Measurements from ENCODE around the gene CDC42BPG. TPM values are rescaled to one million over a fixed set of nuclear protein-coding genes. Genes with fewer than 3 reads are reported as not detected.

CDC42BPG gene
- total RNA-seq, 3 donors from 2014 or later, result 5.9 to 14.9 TPM; not detected in 1

GRCh38 chr11:64843686-64844329 lies 645 bp downstream of the CDC42BPG start:
- Histone ChIP-seq H3K27ac (peak overlapping the region; percentile 94 to 96), H3K4me3 (peak overlapping the region; percentile 24 to 82 (median 68))

GRCh38 chr11:64842851-64843685 lies 1.4 kb downstream of the CDC42BPG start:
- Histone ChIP-seq H3K27ac (peak overlapping the region; percentile 94 to 96), H3K27me3 (no peaks in the 10 kb centered on the region), H3K4me1 (peaks cover 0 to 17% of the 10 kb centered on the region in 2 donors), H3K36me3 (no peaks in the 10 kb centered on the region), H3K9me3 (no peaks in the 10 kb centered on the region), H3K4me3 (peak overlapping the region in 2 of 3 donors; percentile 68 to 82)
- peak; percentile 80 to 90 for DNase-seq (ENCODE audit: low spot score in 2 of 2)
- TF ChIP-seq POLR2A (IDR thresholded peaks at IDR 0.05) (no peak), CTCF (IDR thresholded peaks at IDR 0.05) (no peak), POLR2AphosphoS5 (IDR thresholded peaks at IDR 0.05) (no peak)
- intact Hi-C loops (cut with DNase I; ENCODE audit: low total_unique reads), result no loop called here

More at GRCh38 chr11:64843686-64844329, 645 bp downstream of the CDC42BPG start:
- DNase-seq (ENCODE audit: low spot score in 2 of 2), result peak in 1 of 2 donors; percentile 36
- no peaks in the 10 kb centered on the region for H3K9me3 ChIP-seq
- H3K36me3 ChIP-seq, result no peaks in the 10 kb centered on the region
- TF ChIP-seq POLR2AphosphoS5 (IDR thresholded peaks at IDR 0.05), result no peak
- TF ChIP-seq CTCF (IDR thresholded peaks at IDR 0.05), result no peak
- no peak for TF ChIP-seq POLR2A (IDR thresholded peaks at IDR 0.05)
- H3K4me1 ChIP-seq, result peaks cover under 1 to 21% of the 10 kb centered on the region in 2 donors
- intact Hi-C loops (cut with DNase I; ENCODE audit: low total_unique reads), result loop anchor here (1.0 kb wide), 1 partner anchor 33 kb away; no protein-coding TSS in a partner anchor
- H3K27me3 ChIP-seq, result no peaks in the 10 kb centered on the region

GRCh38 chr11:64842366-64842759 lies 2.1 kb downstream of the CDC42BPG start:
- intact Hi-C loops (cut with DNase I; ENCODE audit: low total_unique reads), result no loop called here
- no peaks in the 10 kb centered on the region for H3K36me3 ChIP-seq
- DNase-seq (ENCODE audit: low spot score in 2 of 2), result peak in 1 of 2 donors; percentile 70
- H3K27ac ChIP-seq, result peak overlapping the region; percentile 94 to 96
- H3K4me3 ChIP-seq, result peak overlapping the region in 2 of 3 donors; percentile 68 to 82
- no peaks in the 10 kb centered on the region for H3K9me3 ChIP-seq
- H3K4me1 ChIP-seq, result peaks cover 0 to 13% of the 10 kb centered on the region in 2 donors
- no peaks in the 10 kb centered on the region for H3K27me3 ChIP-seq
- TF ChIP-seq POLR2AphosphoS5 (IDR thresholded peaks at IDR 0.05), result no peak
- TF ChIP-seq POLR2A (IDR thresholded peaks at IDR 0.05), result no peak

- H3K36me3 ChIP-seq, result no peaks in the 10 kb centered on the region
- peak in 1 of 2 donors; percentile 88 for DNase-seq (ENCODE audit: low spot score in 2 of 2)
- peak overlapping the region; percentile 94 to 96 for H3K27ac ChIP-seq
- intact Hi-C loops (cut with DNase I; ENCODE audit: low total_unique reads), result no loop called here
- H3K4me1 ChIP-seq, result peaks cover 0 to 10% of the 10 kb centered on the region in 2 donors
- peak overlapping the region in 2 of 3 donors; percentile 68 to 82 for H3K4me3 ChIP-seq
- TF ChIP-seq POLR2AphosphoS5 (IDR thresholded peaks at IDR 0.05) (no peak), CTCF (IDR thresholded peaks at IDR 0.05) (no peak), POLR2A (IDR thresholded peaks at IDR 0.05) (no peak)
- H3K9me3 ChIP-seq, result no peaks in the 10 kb centered on the region
- H3K27me3 ChIP-seq, result no peaks in the 10 kb centered on the region
Measured at GRCh38 chr11:64841592-64842365, 2.7 kb downstream of the CDC42BPG start.

Data from breast epithelium (tissue), 4 donors.